ENCODE measurements around the gene CCDC178. TPM values are rescaled to one million over a fixed set of nuclear protein-coding genes. Genes with fewer than 3 reads are reported as not detected.

The CCDC178 gene
- total RNA-seq, 2 donors from 2014 or later, result 3.2 to 5.9 TPM

DNA sequence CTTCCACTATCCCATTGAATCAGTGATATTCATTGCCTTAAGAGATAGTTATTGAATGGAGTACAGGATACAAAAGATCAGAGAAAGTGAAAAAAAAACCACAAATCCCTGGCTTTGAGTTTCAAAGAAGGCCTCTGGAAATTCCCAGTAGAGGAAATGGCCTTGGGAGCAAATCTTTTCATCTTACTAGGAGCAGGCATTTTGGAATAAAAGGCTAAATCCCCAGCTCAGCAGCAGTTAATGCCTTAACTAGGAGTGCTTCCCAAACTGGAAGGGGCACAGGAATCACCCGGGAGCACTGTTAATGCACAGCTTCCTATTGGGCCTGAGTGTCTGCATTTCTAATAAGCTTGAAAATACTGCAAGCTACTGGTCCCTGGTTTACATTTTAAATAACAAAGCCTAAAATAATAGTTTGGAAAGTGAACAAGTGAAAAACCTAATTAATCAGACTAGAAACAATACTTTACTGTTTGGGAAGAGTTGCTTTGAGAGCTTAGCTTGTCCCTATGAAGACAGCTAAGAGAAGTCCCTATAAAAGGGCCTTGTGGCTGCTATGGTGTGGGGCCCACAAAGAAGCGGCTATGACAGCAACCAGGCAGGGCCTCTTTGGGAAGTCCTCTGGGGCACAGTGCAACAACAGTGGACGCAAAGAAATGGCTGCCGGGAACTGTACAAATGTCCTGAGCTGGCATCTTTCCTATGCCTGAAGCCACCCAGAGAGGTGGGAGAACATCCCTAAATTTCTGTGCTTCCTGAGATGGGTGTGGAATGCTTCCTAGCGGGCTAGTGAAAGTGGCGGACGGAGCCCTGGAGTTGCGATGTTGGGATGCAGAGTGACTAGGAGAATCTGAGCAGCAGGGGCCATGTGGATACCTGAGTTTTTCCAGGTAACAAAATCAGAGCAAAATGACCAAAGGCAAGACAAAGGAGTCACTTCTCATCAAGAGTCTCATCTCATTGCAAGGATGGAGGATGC, 550.6 kb downstream of the CCDC178 start:
- TF ChIP-seq POLR2A (IDR thresholded peaks at IDR 0.05) (no peak), POLR2AphosphoS5 (IDR thresholded peaks at IDR 0.05) (no peak)
- TF ChIP-seq, protein P1, sequence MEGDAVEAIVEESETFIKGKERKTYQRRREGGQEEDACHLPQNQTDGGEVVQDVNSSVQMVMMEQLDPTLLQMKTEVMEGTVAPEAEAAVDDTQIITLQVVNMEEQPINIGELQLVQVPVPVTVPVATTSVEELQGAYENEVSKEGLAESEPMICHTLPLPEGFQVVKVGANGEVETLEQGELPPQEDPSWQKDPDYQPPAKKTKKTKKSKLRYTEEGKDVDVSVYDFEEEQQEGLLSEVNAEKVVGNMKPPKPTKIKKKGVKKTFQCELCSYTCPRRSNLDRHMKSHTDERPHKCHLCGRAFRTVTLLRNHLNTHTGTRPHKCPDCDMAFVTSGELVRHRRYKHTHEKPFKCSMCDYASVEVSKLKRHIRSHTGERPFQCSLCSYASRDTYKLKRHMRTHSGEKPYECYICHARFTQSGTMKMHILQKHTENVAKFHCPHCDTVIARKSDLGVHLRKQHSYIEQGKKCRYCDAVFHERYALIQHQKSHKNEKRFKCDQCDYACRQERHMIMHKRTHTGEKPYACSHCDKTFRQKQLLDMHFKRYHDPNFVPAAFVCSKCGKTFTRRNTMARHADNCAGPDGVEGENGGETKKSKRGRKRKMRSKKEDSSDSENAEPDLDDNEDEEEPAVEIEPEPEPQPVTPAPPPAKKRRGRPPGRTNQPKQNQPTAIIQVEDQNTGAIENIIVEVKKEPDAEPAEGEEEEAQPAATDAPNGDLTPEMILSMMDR (IDR thresholded peaks at IDR 0.05), result no peak
- DNase-seq (ENCODE audit: low spot score), result no peak
- no peaks in the 10 kb centered on the region for H3K9me3 ChIP-seq
- no peak overlapping the region for H3K27ac ChIP-seq
- WGBS, result 93% methylated on average over 8 of the region's 8 CpGs
- no peak overlapping the region for H3K4me3 ChIP-seq
- H3K36me3 ChIP-seq, result no peaks in the 10 kb centered on the region
- no peaks in the 10 kb centered on the region for H3K4me1 ChIP-seq (replicated peaks)
- intact Hi-C loops (cut with DNase I), result no loop called here
- no peaks in the 10 kb centered on the region for H3K27me3 ChIP-seq (replicated peaks; ENCODE audit: insufficient read depth)

DNA sequence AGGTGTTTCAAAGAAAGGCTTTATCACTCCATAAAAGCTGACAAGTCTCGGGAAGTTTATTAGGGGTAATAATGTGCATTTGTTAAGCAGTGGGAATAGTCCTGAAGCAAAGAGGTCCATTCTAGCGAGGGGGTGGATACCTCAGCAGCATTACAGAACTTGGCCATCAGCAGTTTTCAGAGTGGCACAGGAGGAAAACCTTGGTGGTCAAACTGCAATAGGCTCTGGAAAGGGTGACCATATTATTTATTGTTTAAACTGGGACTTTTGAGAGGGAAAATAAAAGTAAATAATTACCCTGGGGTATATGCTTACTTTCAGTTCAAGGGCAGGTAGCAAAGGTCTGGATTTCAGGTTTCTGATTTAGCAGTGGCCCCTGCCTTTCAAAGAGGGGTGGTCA, 552.2 kb downstream of the CCDC178 start:
- Histone ChIP-seq H3K27me3 (replicated peaks; ENCODE audit: insufficient read depth) (no peaks in the 10 kb centered on the region), H3K4me1 (replicated peaks) (no peaks in the 10 kb centered on the region), H3K9me3 (no peaks in the 10 kb centered on the region), H3K4me3 (no peak overlapping the region), H3K27ac (no peak overlapping the region), H3K36me3 (no peaks in the 10 kb centered on the region)
- 49% methylated on average over 2 of the region's 2 CpGs for WGBS
- DNase-seq (ENCODE audit: low spot score), result no peak
- intact Hi-C loops (cut with DNase I), result no loop called here
- TF ChIP-seq, protein P1 (IDR thresholded peaks at IDR 0.05), result no peak
- TF ChIP-seq POLR2A (IDR thresholded peaks at IDR 0.05) (no peak), POLR2AphosphoS5 (IDR thresholded peaks at IDR 0.05) (no peak)

Other genes with a start within 250 kb of the CCDC178 start
- gene ASXL3, start 137.5 kb upstream of the CCDC178 start, total RNA-seq, result 1 to 10 TPM; 5.1 to 7.3 TPM

Measured in prostate gland (tissue), 2 donors.